LNCaP clone FGC (cell line): Measurements from ENCODE around the gene PTPN2.
A peak's percentile ranks its signal among the peaks of the same experiment; 100 is the strongest.

ENCODE experiments used
- DNase-seq: peaks from one replicate; pipeline ENCODE4 v3.0.0-alpha.2; 2011; ENCODE audit warnings: low read depth
- H3K4me3 ChIP-seq: 2 replicates; pipeline ENCODE4 v1.5.1; 2011; ENCODE audit warnings: mild to moderate bottlenecking, low read depth, low read length, control low read depth
- TF ChIP-seq, protein P1 (sequence below): IDR thresholded peaks from 2 replicates; pipeline ENCODE4 v1.5.1; 2012; ENCODE audit warnings: mild to moderate bottlenecking; ENCODE audit not compliant: control insufficient read depth, insufficient read depth; ENCODE audit errors: extremely low read depth

The PTPN2 gene

DNA sequence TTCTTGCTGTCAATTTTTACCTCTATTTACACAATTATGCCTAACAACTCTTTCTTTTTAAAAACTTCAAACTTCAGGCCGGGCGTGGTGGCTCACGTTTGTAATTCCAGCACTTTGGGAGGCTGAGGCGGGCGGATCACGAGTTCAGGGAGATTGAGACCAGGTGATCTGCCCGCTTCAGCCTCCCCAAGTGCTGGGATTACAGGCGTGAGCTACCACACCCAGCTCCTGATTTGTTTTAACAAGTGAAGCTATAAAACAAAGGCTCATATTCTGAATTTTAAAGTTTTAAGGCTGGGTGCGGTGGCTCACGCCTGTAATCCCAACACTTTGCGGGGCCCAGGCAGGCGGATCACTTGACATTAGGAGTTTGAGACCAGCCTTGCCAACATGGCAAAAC is 15.5 kb downstream of the PTPN2 start:
- no peak for DNase-seq
- TF ChIP-seq, protein P1, sequence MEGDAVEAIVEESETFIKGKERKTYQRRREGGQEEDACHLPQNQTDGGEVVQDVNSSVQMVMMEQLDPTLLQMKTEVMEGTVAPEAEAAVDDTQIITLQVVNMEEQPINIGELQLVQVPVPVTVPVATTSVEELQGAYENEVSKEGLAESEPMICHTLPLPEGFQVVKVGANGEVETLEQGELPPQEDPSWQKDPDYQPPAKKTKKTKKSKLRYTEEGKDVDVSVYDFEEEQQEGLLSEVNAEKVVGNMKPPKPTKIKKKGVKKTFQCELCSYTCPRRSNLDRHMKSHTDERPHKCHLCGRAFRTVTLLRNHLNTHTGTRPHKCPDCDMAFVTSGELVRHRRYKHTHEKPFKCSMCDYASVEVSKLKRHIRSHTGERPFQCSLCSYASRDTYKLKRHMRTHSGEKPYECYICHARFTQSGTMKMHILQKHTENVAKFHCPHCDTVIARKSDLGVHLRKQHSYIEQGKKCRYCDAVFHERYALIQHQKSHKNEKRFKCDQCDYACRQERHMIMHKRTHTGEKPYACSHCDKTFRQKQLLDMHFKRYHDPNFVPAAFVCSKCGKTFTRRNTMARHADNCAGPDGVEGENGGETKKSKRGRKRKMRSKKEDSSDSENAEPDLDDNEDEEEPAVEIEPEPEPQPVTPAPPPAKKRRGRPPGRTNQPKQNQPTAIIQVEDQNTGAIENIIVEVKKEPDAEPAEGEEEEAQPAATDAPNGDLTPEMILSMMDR = no peak
- no peak overlapping the region for H3K4me3 ChIP-seq

GRCh38 chr18:12867441-12868123 is 16.5 kb downstream of the PTPN2 start:
- H3K4me3 ChIP-seq = no peak overlapping the region
- DNase-seq = no peak
- TF ChIP-seq, protein P1 = no peak

DNA sequence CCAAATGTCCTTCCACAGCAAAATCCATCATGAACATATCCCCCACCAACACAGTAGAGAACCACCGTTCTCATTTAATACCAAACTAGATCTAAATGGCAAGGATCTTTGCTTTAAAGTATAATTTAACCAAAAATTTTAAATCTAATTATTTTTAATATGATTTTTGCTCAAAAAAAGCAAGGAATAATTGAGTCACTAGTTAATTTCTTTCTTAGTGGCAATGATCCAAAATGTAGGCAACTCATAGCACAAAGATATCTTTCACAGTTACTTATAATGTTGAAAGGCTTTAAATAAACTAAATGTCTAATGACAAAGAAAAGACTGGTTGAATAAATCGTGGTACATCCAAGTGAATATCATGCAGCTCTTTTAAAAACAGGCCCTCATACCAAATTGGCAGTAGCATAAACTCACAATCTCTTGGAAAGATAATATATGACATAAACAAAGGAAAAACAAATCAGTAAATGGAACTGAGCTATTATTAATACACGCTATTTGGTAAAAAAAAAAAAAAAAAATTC is 20.3 kb downstream of the PTPN2 start:
- DNase-seq = no peak
- TF ChIP-seq, protein P1 = no peak
- no peak overlapping the region for H3K4me3 ChIP-seq

- H3K4me3 ChIP-seq = peak overlapping the region; percentile 12
- TF ChIP-seq, protein P1 = no peak
- DNase-seq = peak; percentile 50
Measured at GRCh38 chr18:12862874-12863482, 21.1 kb downstream of the PTPN2 start.

DNA sequence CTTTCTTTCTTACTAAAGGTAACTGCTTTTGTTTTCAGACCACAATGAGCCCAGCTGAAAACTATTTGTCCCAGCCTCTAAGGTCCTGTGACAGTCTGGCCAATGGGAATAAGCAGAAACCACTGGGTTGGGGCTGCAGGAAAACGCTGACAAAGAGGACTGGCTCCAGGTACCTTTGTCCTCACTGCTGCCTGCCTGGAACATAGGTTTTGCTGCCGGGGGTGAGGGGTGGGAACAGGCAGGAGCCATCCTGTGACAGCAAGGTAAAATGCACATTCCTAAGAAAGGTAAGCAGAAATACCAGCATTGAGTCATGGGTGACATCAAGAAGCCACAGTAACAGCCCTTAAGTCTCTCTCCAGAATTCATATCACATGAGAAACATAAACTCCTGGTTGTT is 21.6 kb downstream of the PTPN2 start:
- peak overlapping the region; percentile 12 for H3K4me3 ChIP-seq
- DNase-seq = no peak
- TF ChIP-seq, protein P1 = no peak

DNA sequence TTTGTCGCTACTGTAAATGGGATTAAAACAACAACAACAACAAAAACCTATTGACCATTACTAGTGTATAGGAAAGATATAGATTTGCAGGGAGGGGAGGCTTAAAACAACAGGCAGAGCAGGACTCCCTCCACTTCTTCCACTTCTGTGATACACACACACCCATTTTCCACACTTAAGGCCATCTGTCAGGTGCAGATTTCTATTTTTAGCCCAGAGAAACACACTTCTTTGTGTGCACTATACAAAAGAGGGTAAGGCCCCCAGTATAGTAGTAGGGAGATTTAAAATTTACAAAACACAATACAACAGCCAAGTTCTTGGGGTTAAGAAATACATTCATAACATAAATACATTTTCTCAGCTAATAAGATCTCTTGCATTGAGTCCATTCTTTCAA is 22.4 kb downstream of the PTPN2 start:
- no peak for DNase-seq
- TF ChIP-seq, protein P1 = no peak
- H3K4me3 ChIP-seq = no peak overlapping the region
